ENCODE results near the gene E2F1.

- no peak for TF ChIP-seq ZNF274 (IDR thresholded peaks at IDR 0.05; ENCODE audit: low read depth, low read length)
- TF ChIP-seq YY1 (IDR thresholded peaks at IDR 0.05; ENCODE audit: insufficient read depth, insufficient read length): no peak
These were observed 41.2 kb downstream of the E2F1 start for GRCh38 chr20:33645072-33645358.
